A673 (cell line): Measurements from ENCODE around the gene STK33. TPM values are rescaled to one million over a fixed set of nuclear protein-coding genes. Genes with fewer than 3 reads are reported as not detected.

ENCODE experiments used
- BruUV-seq: library from RNA; stranded (reverse); fragments of 400-500 nt; replicated peaks from 2 replicates; lab custom pipeline; 2021; lab: Mats Ljungman, UMichigan
- CTCF ChIA-PET: fragments of 300-600 bp; sonication (Branson Sonifier 250); formaldehyde crosslinking; loops from one replicate; lab custom pipeline; 2022; ENCODE audit warnings: antibody characterized with exemption; lab: Charles Lee
- POLR2A ChIA-PET: fragments of 300-600 bp; sonication (Branson Sonifier 250); formaldehyde crosslinking; loops from one replicate; lab custom pipeline; 2022; ENCODE audit warnings: antibody characterized with exemption; ENCODE audit not compliant: low non-redundant PET; lab: Charles Lee
- DNase-seq: peaks from one replicate; pipeline ENCODE4 v3.0.0-alpha.2; 2015; ENCODE audit warnings: low spot score
- H3K27ac ChIP-seq: fragments of 200-600 bp; sonication (generic); 2 replicates; pipeline ENCODE4 v1.5.1; 2016; ENCODE audit warnings: mixed run types, low read depth, mild to moderate bottlenecking, mixed read lengths, antibody characterized with exemption, low read length; ENCODE audit not compliant: poor library complexity, severe bottlenecking
- H3K27me3 ChIP-seq: fragments of 200-600 bp; sonication (generic); replicated peaks from 2 replicates; pipeline ENCODE4 v1.6.1; 2017; ENCODE audit warnings: mixed run types, low read depth, mild to moderate bottlenecking, mixed read lengths, antibody characterized with exemption, low read length; ENCODE audit not compliant: insufficient read depth, poor library complexity
- H3K36me3 ChIP-seq: fragments of 200-600 bp; sonication (generic); 2 replicates; pipeline ENCODE4 v1.6.1; 2016; ENCODE audit warnings: mixed run types, mild to moderate bottlenecking, mixed read lengths, antibody characterized with exemption, low read length; ENCODE audit not compliant: insufficient read depth, poor library complexity, severe bottlenecking
- H3K4me1 ChIP-seq: fragments of 200-600 bp; sonication (generic); 2 replicates; pipeline ENCODE4 v1.6.1; 2017; ENCODE audit warnings: mixed run types, mild to moderate bottlenecking, mixed read lengths, antibody characterized with exemption, low read length; ENCODE audit not compliant: insufficient read depth, poor library complexity, severe bottlenecking
- H3K4me3 ChIP-seq: fragments of 200-600 bp; sonication (generic); 2 replicates; pipeline ENCODE4 v1.5.1; 2016; ENCODE audit warnings: low read depth, mixed run types, mild to moderate bottlenecking, mixed read lengths, low read length; ENCODE audit not compliant: poor library complexity, severe bottlenecking
- H3K9me3 ChIP-seq: fragments of 200-600 bp; sonication (generic); 2 replicates; pipeline ENCODE4 v1.6.1; 2016; ENCODE audit warnings: mixed run types, low read depth, mild to moderate bottlenecking, mixed read lengths, antibody characterized with exemption, low read length; ENCODE audit not compliant: poor library complexity, severe bottlenecking
- CTCF ChIP-seq: fragments of 300-800, 200-600 bp; sonication (generic); conservative IDR thresholded peaks from 2 replicates; pipeline ENCODE4 v1.5.1; 2017; ENCODE audit warnings: low read depth, mild to moderate bottlenecking, antibody characterized with exemption, low read length, moderate library complexity, mixed read lengths
- EZH2 ChIP-seq: fragments of 200-600 bp; sonication (generic); IDR thresholded peaks from 2 replicates; pipeline ENCODE4 v1.6.1; 2017; ENCODE audit warnings: borderline replicate concordance, low read depth, mild to moderate bottlenecking, mixed read lengths, antibody characterized with exemption, low read length; ENCODE audit not compliant: poor library complexity, severe bottlenecking
- intact Hi-C: fragments of 100-400 bp; cut with micrococcal nuclease; formaldehyde crosslinking; loops from one replicate; pipeline ENCODE4 v1.10.0; 2022; ENCODE audit not compliant: unreplicated experiment
- total RNA-seq: library from RNA; stranded (reverse); gene quantifications from 2 replicates; pipeline ENCODE4 v1.2.3, GENCODE V29; 2021

Gene STK33
- total RNA-seq, 1 experiment from 2014 or later, result not detected

GRCh38 chr11:8636127-8636526 is 42.1 kb upstream of the STK33 start:
- no peaks in the 10 kb centered on the region for H3K27me3 ChIP-seq
- ChIA-PET POLR2A (no interaction called here), CTCF (no interaction called here)
- intact Hi-C loops, result no loop called here
- DNase-seq, result no peak
- H3K9me3 ChIP-seq, result no peaks in the 10 kb centered on the region
- TF ChIP-seq EZH2 (no peak), CTCF (no peak)
- H3K4me1 ChIP-seq, result no peaks in the 10 kb centered on the region
- no peak overlapping the region for H3K27ac ChIP-seq
- H3K36me3 ChIP-seq, result no peaks in the 10 kb centered on the region
- no peak overlapping the region for H3K4me3 ChIP-seq
- BruUV-seq, result no TSS peak

DNA sequence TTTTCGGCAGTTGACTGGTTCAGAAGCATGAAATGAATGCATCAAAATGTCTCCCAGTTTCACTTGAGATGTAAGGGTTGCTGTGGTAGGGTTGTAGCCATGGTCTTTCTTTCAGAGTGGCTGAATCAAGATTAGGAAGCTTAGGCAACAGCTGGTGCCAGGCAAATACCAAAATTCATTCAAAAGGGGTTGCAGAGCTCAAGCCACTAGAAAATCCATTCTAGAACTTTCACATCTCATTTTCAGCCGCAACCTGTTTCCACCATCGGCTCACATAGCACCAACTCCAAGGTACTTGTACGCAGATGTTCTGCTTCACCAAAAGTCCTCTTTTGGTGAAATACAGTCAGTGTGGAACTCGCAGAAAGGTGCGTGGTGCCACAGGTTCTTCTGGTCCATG is 40.5 kb upstream of the STK33 start:
- DNase-seq, result no peak
- Histone ChIP-seq H3K4me3 (no peak overlapping the region), H3K27ac (no peak overlapping the region), H3K36me3 (no peaks in the 10 kb centered on the region), H3K27me3 (no peaks in the 10 kb centered on the region), H3K9me3 (no peaks in the 10 kb centered on the region), H3K4me1 (no peaks in the 10 kb centered on the region)
- no TSS peak for BruUV-seq
- intact Hi-C loops, result no loop called here
- POLR2A ChIA-PET, result no interaction called here
- CTCF ChIA-PET, result no interaction called here
- TF ChIP-seq CTCF, result no peak
- TF ChIP-seq EZH2, result no peak

GRCh38 chr11:8631395-8632118 is 37.5 kb upstream of the STK33 start:
- Histone ChIP-seq H3K4me1 (no peaks in the 10 kb centered on the region), H3K4me3 (no peak overlapping the region), H3K9me3 (no peaks in the 10 kb centered on the region), H3K27ac (no peak overlapping the region), H3K36me3 (no peaks in the 10 kb centered on the region), H3K27me3 (no peaks in the 10 kb centered on the region)
- CTCF ChIA-PET, result no interaction called here
- intact Hi-C loops, result no loop called here
- POLR2A ChIA-PET, result no interaction called here
- TF ChIP-seq CTCF (no peak), EZH2 (no peak)
- BruUV-seq, result no TSS peak
- peak; percentile 44 for DNase-seq
